ENCODE measurements around the gene GNAQ. TPM values are rescaled to one million over a fixed set of nuclear protein-coding genes. Genes with fewer than 3 reads are reported as not detected.
"Not testable (repeated sequence)": the region's sequence is repeated elsewhere in the genome, so short reads cannot be mapped to it uniquely, and the experiment has no call there.

GNAQ gene
- total RNA-seq, 1 donor from 2014 or later: 46.7 TPM

- no peak for DNase-seq (ENCODE audit: extremely low spot score, unreplicated experiment)
- H3K27ac Mint-ChIP-seq: no peak overlapping the region
- no peaks in the 10 kb centered on the region for H3K36me3 Mint-ChIP-seq
- no peaks in the 10 kb centered on the region for H3K27me3 Mint-ChIP-seq
- H3K4me3 Mint-ChIP-seq: no peak overlapping the region
- no peaks in the 10 kb centered on the region for H3K4me1 Mint-ChIP-seq (ENCODE audit: unreplicated experiment)
- no peak for TF ChIP-seq CTCF (conservative IDR thresholded peaks at IDR 0.05)
- H3K9me3 Mint-ChIP-seq: peaks cover 5% of the 10 kb centered on the region
These were observed 334.2 kb downstream of the GNAQ start for GRCh38 chr9:77697238-77697984.

- not testable (repeated sequence) for H3K36me3 Mint-ChIP-seq; H3K27me3 Mint-ChIP-seq; H3K4me3 Mint-ChIP-seq; H3K9me3 Mint-ChIP-seq; DNase-seq (ENCODE audit: extremely low spot score, unreplicated experiment); H3K27ac Mint-ChIP-seq; H3K4me1 Mint-ChIP-seq (ENCODE audit: unreplicated experiment)
These were observed 340.9 kb downstream of the GNAQ start for GRCh38 chr9:77690723-77691122.

GRCh38 chr9:77690119-77690518 is 341.5 kb downstream of the GNAQ start:
- not testable (repeated sequence) for DNase-seq (ENCODE audit: extremely low spot score, unreplicated experiment); H3K4me3 Mint-ChIP-seq; H3K36me3 Mint-ChIP-seq; H3K27me3 Mint-ChIP-seq; H3K27ac Mint-ChIP-seq; H3K4me1 Mint-ChIP-seq (ENCODE audit: unreplicated experiment); H3K9me3 Mint-ChIP-seq

- H3K4me3 Mint-ChIP-seq; H3K27ac Mint-ChIP-seq; H3K36me3 Mint-ChIP-seq; H3K27me3 Mint-ChIP-seq; H3K4me1 Mint-ChIP-seq (ENCODE audit: unreplicated experiment); DNase-seq (ENCODE audit: extremely low spot score, unreplicated experiment); H3K9me3 Mint-ChIP-seq: not testable (repeated sequence)
These were observed 343.9 kb downstream of the GNAQ start for GRCh38 chr9:77687737-77688136.

GRCh38 chr9:77680581-77680980 is 351.0 kb downstream of the GNAQ start:
- H3K9me3 Mint-ChIP-seq: no peaks in the 10 kb centered on the region
- DNase-seq (ENCODE audit: extremely low spot score, unreplicated experiment): no peak
- H3K27me3 Mint-ChIP-seq: no peaks in the 10 kb centered on the region
- no peak for TF ChIP-seq CTCF (conservative IDR thresholded peaks at IDR 0.05)
- H3K4me1 Mint-ChIP-seq (ENCODE audit: unreplicated experiment): peaks cover 8% of the 10 kb centered on the region
- no peak overlapping the region for H3K4me3 Mint-ChIP-seq
- no peak overlapping the region for H3K27ac Mint-ChIP-seq
- no peaks in the 10 kb centered on the region for H3K36me3 Mint-ChIP-seq

GRCh38 chr9:77679661-77680368 is 351.8 kb downstream of the GNAQ start:
- Mint-ChIP-seq H3K27ac (no peak overlapping the region), H3K4me1 (ENCODE audit: unreplicated experiment) (peaks cover 8% of the 10 kb centered on the region), H3K4me3 (no peak overlapping the region), H3K27me3 (no peaks in the 10 kb centered on the region), H3K36me3 (no peaks in the 10 kb centered on the region), H3K9me3 (no peaks in the 10 kb centered on the region)
- TF ChIP-seq CTCF (conservative IDR thresholded peaks at IDR 0.05): no peak
- no peak for DNase-seq (ENCODE audit: extremely low spot score, unreplicated experiment)

GRCh38 chr9:77679088-77679487 is 352.5 kb downstream of the GNAQ start:
- DNase-seq (ENCODE audit: extremely low spot score, unreplicated experiment): no peak
- Mint-ChIP-seq H3K4me3 (no peak overlapping the region), H3K9me3 (no peaks in the 10 kb centered on the region), H3K27ac (no peak overlapping the region), H3K36me3 (no peaks in the 10 kb centered on the region), H3K4me1 (ENCODE audit: unreplicated experiment) (peaks cover 8% of the 10 kb centered on the region), H3K27me3 (no peaks in the 10 kb centered on the region)
- no peak for TF ChIP-seq CTCF (conservative IDR thresholded peaks at IDR 0.05)

Measured in type B pancreatic cell (in vitro differentiated cells).